Heart left ventricle (tissue), 13 donors: ENCODE data around the gene CCDC107.

ENCODE experiments used
- CTCF ChIP-seq, 12 donors: fragments of 200-600 bp; sonication (generic) in 4 of 12; IDR thresholded peaks; one replicate each; pipeline versions ENCODE4 v1.5.0 to v1.8.0; 2018 to 2022; ENCODE audit warnings: antibody characterized with exemption in 12 of 12, mild to moderate bottlenecking in 5 of 12
- POLR2A ChIP-seq, 2 donors: fragments of 450-650 bp; IDR thresholded peaks; one replicate each; pipeline ENCODE4 v1.6.1; 2017; ENCODE audit warnings: antibody characterized with exemption in 2 of 2, mild to moderate bottlenecking in 2 of 2, moderate library complexity in 2 of 2
- donor health status: ischemic (EF 13 %, LVEDD 7.1; RV severe dilation, severe dysfunction).
- donor health status: DM: no; HTN: yes; CAD: no.
- donor health status: DM: no; HTN: no; CAD: no.
- donor health status: ischemic (EF 25% LVEDD 6.9; RV normal size, moderate dysfunction).
- donor health status: ischemic (EF 25% LVEDD 5.7; RV mildly dilated, moderate dysfunction).
- donor health status: ischemic (EF 35%, LVEDD 5.7; RV mildly dilated, moderate dysfunction).
- donor health status: nonischemic (EF 11% LVEDD 7.7; RV severe dilation, severe dysfunction).
- donor health status: DM: yes; HTN: yes; CAD: no.
- donor health status: PGD.
- donor health status: ischemic (EF 29% LVEDD 5.4; RV normal size, mild dysfunction).
- donor health status: nonischemic (EF 23%, LVEDD 6.1; RV moderate dilation, normal function).

- TF ChIP-seq POLR2A (IDR thresholded peaks at IDR 0.05) (no peak), CTCF (IDR thresholded peaks at IDR 0.05) (no peak)
Measured at GRCh38 chr9:35666045-35666444, 8.0 kb downstream of the CCDC107 start.
